T-helper 17 cell (primary cell): ENCODE results near the gene NTNG2. TPM values are rescaled to one million over a fixed set of nuclear protein-coding genes. Genes with fewer than 3 reads are reported as not detected.

Experiments
- ATAC-seq: fragments of 150-1000 bp; cut with Tn5 transposase; 2 replicates; pipeline ENCODE4 v1.10.0; 2021; ENCODE audit warnings: mild to moderate bottlenecking, moderate library complexity
- DNase-seq, 3 donors: peaks; one replicate each; pipeline versions ENCODE4 v3.0.0 to v3.0.0-alpha.2; 2020 to 2021
- H3K9me3 ChIP-seq: one replicate; pipeline ENCODE4 v1.7.0; 2013; ENCODE audit warnings: low read length, mild to moderate bottlenecking; ENCODE audit not compliant: control insufficient read depth, poor library complexity, severe bottlenecking
- H3K27ac Mint-ChIP-seq: one replicate; pipeline ENCODE4 v1.8.0; 2022; ENCODE audit warnings: mild to moderate bottlenecking, moderate library complexity, mixed read lengths
- H3K27me3 Mint-ChIP-seq: one replicate; pipeline ENCODE4 v1.8.0; 2022; ENCODE audit warnings: mixed read lengths
- H3K36me3 Mint-ChIP-seq: one replicate; pipeline ENCODE4 v1.8.0; 2022; ENCODE audit warnings: low read depth, mixed read lengths
- H3K4me1 Mint-ChIP-seq: one replicate; pipeline ENCODE4 v1.8.0; 2022; ENCODE audit warnings: mild to moderate bottlenecking, mixed read lengths
- H3K4me3 Mint-ChIP-seq: one replicate; pipeline ENCODE4 v1.8.0; 2022; ENCODE audit warnings: mild to moderate bottlenecking, moderate library complexity, mixed read lengths
- total RNA-seq, 4 donors: library from RNA in 2 of 4; stranded (reverse) in 2 of 4; gene quantifications; one replicate each; pipeline ENCODE4 v1.2.3 and lab custom pipeline; 2022 to 2026

NTNG2 gene
- total RNA-seq, 2 donors from 2014 or later = 3.3 to 3.6 TPM

DNA sequence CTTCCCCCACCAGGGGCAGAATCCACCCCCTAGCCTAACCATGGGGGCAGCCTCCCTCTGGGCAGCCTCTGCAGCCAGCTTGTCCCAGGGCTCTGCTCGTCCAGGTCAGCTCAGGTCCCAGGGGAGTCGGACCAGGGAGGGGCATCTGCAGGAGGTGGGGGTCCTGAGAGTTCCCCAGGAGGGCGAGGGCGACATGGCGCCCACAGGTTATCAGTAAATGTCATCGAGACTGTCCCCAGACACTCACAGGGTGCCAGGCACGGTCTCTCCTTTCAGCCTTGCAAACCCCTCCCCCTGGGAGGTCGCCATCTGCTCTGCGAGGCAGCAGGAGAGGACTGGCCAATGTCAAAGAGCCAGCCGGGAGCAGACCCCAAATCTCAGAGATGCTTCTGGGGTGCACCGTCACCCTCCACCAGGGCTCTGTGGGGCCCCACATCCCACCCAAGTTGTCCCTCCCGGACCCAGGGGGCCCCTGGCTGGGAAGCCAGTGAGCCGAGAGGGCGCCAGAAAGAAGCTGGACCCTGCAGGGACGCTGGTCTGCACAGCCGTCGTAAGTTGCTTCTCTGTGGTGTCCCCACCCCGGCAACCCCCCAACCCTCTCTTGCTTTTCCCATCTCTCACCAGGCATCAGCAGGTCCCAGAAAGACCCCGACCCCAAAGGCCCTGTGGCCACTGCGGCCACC is 69.3 kb downstream of the NTNG2 start:
- Mint-ChIP-seq H3K27me3 (peaks cover 27% of the 10 kb centered on the region), H3K4me3 (no peak overlapping the region), H3K27ac (no peak overlapping the region), H3K4me1 (peaks cover 2% of the 10 kb centered on the region), H3K36me3 (peaks cover 2% of the 10 kb centered on the region)
- no peaks in the 10 kb centered on the region for H3K9me3 ChIP-seq
- ATAC-seq = no peak
- no peak for DNase-seq

DNA sequence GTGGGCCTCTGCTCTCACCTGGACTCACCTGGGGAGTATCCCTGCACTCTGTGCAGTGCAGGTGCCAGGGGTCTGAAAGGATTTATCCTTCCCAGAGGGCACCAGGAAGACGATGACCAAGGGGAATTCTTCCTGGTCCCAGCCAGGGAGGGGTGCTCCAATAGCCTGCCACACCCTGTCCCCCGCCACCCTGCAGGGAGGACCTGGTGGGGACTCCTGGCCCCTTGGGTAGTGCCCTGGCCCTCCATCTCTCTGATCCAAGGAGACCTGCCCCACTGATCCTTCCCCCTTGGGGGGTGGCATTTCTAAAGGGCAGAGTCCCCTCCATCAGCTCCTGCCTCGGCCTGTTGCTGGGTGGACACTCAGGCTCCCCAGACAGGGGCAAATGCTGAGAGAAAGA is 70.7 kb downstream of the NTNG2 start:
- Mint-ChIP-seq H3K27ac (no peak overlapping the region), H3K36me3 (no peaks in the 10 kb centered on the region), H3K4me3 (no peak overlapping the region), H3K27me3 (peaks cover 23% of the 10 kb centered on the region), H3K4me1 (peaks cover 7% of the 10 kb centered on the region)
- DNase-seq (no peak), ATAC-seq (no peak)
- no peaks in the 10 kb centered on the region for H3K9me3 ChIP-seq

DNA sequence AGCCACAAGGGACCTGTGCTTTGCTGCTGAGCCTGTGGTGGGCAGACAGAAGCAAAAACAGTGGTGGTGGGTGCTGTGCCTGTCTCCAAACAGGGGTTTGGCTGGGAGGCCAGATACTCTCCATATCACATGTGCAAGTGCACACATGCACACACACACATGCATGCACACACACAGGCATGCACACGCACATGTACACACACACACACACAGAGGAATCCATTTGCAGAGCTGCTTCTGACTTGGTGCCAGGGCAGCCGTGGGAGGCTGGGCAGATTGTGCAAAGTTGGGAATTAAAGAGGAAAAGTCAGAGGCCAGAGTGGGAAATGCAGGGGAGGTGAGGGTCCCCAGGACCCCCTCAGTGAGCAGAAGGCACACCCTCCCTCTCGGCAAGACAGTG is 71.3 kb downstream of the NTNG2 start:
- H3K9me3 ChIP-seq = no peaks in the 10 kb centered on the region
- Mint-ChIP-seq H3K36me3 (no peaks in the 10 kb centered on the region), H3K4me3 (no peak overlapping the region), H3K4me1 (peaks cover 7% of the 10 kb centered on the region), H3K27ac (no peak overlapping the region), H3K27me3 (peaks cover 23% of the 10 kb centered on the region)
- ATAC-seq (no peak), DNase-seq (no peak)

DNA sequence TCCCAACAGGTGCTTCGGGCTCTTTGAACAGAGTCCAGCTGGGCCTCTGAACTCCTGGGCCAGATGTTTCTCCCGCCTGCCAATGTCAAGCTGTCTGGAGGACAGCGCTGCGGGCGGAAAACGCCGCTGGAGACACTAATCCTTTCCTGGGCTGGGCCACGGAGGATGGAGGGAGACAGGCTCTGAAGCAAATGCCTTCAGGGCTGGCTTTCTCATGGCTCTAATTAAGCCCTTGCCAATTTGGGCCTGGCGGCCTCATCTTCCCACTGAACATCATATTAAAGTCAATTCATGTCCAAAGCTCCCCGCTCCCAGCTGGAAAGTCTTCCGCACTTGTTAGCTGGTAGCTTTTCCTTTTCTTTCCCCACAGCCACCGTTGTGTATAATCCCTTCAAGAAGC is 72.7 kb downstream of the NTNG2 start:
- peaks cover 7% of the 10 kb centered on the region for H3K4me1 Mint-ChIP-seq
- peaks cover 14% of the 10 kb centered on the region for H3K27me3 Mint-ChIP-seq
- no peaks in the 10 kb centered on the region for H3K36me3 Mint-ChIP-seq

DNA sequence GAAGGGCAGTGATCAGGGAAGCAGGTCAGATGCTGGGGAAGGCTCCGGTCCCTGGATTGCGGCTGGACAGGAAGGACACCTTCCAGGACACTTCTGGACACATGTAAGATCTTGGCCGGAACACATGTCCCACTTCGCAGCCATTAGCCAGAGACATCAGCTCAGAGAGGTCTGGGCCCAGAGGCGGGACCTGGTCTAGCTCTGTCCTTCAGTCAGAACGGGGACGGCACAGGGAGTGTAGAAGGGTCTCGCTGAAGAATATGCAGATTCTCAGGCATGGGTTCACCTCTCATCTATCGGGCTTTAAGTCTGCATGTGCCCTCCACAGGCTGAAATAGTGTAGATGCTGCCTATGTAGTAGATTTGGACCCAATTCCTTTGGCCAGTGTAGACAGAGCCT is 73.3 kb downstream of the NTNG2 start:
- no peak overlapping the region for H3K4me3 Mint-ChIP-seq
- H3K9me3 ChIP-seq = no peaks in the 10 kb centered on the region
- no peaks in the 10 kb centered on the region for H3K36me3 Mint-ChIP-seq
- DNase-seq (no peak), ATAC-seq (no peak)
- H3K27ac Mint-ChIP-seq = no peak overlapping the region
- peaks cover 7% of the 10 kb centered on the region for H3K4me1 Mint-ChIP-seq
- peaks cover 10% of the 10 kb centered on the region for H3K27me3 Mint-ChIP-seq

More for the DNA sequence above, 72.7 kb downstream of the NTNG2 start:
- no peak overlapping the region for H3K27ac Mint-ChIP-seq
- no peak for ATAC-seq
- H3K9me3 ChIP-seq = no peaks in the 10 kb centered on the region
- no peak for DNase-seq
- H3K4me3 Mint-ChIP-seq = no peak overlapping the region

DNA sequence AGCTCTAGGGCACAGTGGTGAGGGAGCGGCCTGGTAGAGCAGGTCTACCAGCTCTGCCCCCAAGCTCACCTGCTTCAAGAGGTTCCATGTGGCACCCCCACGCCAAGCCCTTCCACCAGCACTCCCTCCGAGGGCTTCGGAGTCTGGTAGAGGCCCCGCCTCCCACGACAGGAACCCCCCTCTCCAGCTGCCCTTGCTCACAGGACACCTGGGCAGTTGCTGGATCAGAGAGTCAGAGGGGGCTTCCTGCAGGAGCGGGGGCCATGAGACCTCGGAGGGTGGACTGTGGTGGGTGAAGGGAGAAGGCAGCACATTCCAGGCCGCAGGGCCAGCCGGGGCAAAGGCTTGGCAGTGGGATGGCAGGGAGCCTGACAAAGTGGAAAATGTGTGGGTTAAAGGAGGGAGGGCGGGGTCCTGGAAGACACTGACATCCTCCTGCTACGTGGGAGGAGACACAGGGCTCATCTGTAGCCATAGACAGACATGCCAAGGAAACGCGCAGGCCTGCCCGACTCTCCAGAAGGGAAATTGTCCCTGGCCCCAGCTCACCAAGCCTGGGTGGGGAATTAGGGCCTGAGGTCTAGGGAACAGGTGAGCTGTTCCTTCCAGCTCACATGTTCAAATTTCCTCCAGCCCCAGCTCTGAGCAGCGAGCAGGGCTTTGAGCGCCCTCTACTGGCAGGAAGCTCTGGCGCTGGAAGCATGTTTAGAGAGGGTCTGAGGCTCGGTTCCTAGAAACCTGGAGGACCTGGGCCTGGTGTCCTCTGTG is 74.2 kb downstream of the NTNG2 start:
- ATAC-seq = no peak
- Mint-ChIP-seq H3K27me3 (peaks cover 10% of the 10 kb centered on the region), H3K27ac (peak overlapping the region; percentile 77), H3K4me1 (peaks cover 7% of the 10 kb centered on the region), H3K36me3 (no peaks in the 10 kb centered on the region), H3K4me3 (peak overlapping the region; percentile 9)
- no peaks in the 10 kb centered on the region for H3K9me3 ChIP-seq
- DNase-seq = peak; percentile 61 to 79 (median 65)

DNA sequence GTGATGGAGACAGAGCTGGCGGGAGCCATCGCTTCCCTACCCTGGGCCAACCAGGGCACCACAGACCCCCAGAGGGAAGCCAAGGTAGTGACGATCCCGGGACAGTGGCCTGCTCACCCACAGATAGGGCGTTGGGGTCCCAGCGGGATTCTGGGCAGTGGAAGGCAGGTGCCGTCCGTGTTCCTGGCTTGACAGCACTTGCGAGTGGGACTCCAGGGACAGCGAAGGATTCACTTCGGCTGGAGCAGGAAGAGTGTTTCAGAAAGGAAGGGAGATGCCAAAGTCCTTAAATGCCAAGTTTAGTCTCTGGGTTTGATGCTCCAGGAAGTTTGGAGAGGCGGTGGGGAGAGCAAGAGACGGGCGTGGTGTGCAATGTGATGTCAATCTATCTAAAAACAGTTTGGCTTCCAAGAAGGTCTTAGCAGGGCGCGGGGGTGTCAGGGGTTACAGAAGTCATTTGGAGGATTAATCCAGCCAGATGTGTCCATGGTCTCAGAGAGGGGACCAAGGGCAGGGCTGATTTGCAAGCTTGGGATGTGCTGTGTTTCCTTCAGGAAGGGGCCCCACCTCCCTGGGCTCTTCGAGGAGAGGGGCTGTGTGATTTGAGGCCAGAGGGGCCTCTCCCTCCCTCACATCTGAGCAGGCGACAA is 74.9 kb downstream of the NTNG2 start:
- H3K27me3 Mint-ChIP-seq = peaks cover 10% of the 10 kb centered on the region
- ATAC-seq = no peak
- H3K36me3 Mint-ChIP-seq = peaks cover 2% of the 10 kb centered on the region
- H3K27ac Mint-ChIP-seq = peak overlapping the region; percentile 77
- H3K9me3 ChIP-seq = no peaks in the 10 kb centered on the region
- H3K4me1 Mint-ChIP-seq = peaks cover 10% of the 10 kb centered on the region
- peak overlapping the region; percentile 9 for H3K4me3 Mint-ChIP-seq
- no peak for DNase-seq

DNA sequence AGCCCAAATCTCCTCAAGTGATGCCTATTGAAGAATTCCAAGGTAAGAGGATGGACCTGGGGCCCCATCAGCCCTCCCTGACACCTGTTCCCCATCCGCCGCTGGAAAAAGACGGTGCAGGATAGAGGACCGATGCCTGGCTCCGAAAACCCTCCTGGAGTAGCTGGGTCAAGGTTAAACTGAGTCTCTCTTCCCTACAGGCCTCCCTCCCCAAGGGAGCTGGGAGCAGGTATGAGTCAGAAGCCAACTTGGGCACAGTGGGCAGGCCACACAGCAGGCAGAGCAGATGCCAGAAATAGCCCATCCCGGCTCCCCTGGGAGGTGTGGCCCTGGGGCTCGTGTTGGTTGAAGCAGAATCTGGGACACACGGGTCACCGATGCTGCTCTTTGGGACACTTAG is 75.6 kb downstream of the NTNG2 start:
- ATAC-seq (no peak), DNase-seq (no peak)
- peaks cover 2% of the 10 kb centered on the region for H3K36me3 Mint-ChIP-seq
- H3K9me3 ChIP-seq = no peaks in the 10 kb centered on the region
- peaks cover 10% of the 10 kb centered on the region for H3K27me3 Mint-ChIP-seq
- H3K4me3 Mint-ChIP-seq = no peak overlapping the region
- no peak overlapping the region for H3K27ac Mint-ChIP-seq
- H3K4me1 Mint-ChIP-seq = peaks cover 14% of the 10 kb centered on the region

DNA sequence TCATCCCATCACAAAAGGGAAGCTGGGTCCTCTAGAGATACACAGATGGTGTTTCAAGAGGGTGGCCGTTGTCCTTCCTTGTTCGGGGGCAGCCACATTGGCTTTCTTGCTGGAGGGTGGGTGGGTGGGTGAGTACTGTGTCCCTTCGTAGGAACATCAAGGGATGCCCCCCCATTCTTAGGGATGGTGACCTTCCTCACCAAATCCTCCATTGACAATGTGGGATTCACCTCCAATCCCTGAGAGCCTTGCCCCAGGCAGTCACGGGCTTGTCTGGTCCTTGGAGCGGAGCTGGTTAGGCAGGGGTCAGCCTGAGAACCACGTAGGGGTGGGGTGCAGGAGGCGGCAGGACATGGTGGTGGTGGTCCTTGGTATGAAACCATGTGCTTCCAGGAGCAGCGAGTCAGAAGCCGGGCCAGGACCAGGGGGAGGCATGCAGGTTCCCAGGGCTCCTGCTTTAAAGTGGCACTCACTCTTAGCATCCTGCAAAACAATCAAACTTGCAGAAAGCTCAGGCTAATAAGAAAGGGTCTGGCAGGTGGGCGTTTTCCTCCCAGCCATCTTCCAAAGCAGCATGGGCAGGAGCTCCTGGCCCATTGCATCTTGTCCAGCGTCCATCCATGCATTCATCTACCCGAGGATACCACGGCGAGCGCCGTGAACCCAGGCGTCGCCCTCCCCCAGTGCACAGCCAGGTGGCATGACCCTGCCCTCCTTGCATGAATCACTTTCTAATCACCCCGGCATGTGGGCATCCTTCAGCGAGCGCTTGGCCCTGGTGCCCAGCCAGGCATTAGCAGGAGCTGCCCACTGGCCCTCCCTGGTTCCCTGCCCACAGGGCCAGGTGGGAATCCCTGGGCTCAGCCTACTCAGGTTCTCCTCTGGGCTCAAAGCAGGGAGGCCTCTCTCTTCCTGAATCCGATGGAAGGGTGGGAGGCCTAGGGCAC is 76.4 kb downstream of the NTNG2 start:
- H3K27ac Mint-ChIP-seq = no peak overlapping the region
- H3K9me3 ChIP-seq = no peaks in the 10 kb centered on the region
- H3K27me3 Mint-ChIP-seq = peaks cover 10% of the 10 kb centered on the region
- H3K36me3 Mint-ChIP-seq = peaks cover 2% of the 10 kb centered on the region
- DNase-seq (no peak), ATAC-seq (no peak)
- H3K4me3 Mint-ChIP-seq = no peak overlapping the region
- peaks cover 15% of the 10 kb centered on the region for H3K4me1 Mint-ChIP-seq

DNA sequence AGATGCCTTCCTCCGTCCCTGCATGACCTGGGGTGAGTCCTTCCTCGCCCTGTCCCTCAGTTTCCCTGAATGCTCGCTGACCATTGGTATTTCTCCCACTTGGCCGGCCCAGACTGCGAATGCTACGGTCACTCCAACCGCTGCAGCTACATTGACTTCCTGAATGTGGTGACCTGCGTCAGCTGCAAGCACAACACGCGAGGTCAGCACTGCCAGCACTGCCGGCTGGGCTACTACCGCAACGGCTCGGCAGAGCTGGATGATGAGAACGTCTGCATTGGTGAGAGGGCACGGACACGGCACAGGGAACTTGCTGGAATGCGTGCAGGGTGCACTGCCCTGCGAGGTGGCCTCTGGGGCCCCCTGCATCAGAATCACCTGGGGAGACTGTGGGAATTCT is 77.1 kb downstream of the NTNG2 start:
- Mint-ChIP-seq H3K27ac (no peak overlapping the region), H3K4me1 (peaks cover 17% of the 10 kb centered on the region), H3K4me3 (no peak overlapping the region), H3K36me3 (peaks cover 2% of the 10 kb centered on the region), H3K27me3 (peaks cover 10% of the 10 kb centered on the region)
- DNase-seq (no peak), ATAC-seq (no peak)
- no peaks in the 10 kb centered on the region for H3K9me3 ChIP-seq

DNA sequence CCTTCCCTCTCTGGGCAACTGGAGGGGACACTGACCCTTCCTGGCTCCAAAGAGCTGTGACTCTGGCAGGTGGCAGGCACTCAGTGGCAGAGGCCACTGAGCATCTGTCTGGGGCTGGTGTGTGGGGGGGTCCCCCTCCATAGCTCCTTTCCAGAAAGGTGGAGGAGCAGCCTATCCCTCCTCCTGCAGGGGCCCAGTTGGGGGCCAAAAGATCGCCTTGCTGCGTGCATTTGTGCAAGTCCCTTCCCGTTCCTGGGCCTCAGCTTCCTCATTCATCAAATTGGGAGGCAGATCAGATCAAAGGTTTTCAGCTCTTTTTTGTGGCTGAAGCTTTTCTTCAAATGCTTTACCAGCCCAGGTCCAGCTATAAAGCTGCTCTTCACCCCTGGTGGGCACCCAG is 77.7 kb downstream of the NTNG2 start:
- H3K27ac Mint-ChIP-seq = no peak overlapping the region
- H3K27me3 Mint-ChIP-seq = peaks cover 9% of the 10 kb centered on the region
- H3K4me3 Mint-ChIP-seq = no peak overlapping the region
- peaks cover 2% of the 10 kb centered on the region for H3K36me3 Mint-ChIP-seq
- DNase-seq = no peak
- H3K4me1 Mint-ChIP-seq = peaks cover 17% of the 10 kb centered on the region
- no peaks in the 10 kb centered on the region for H3K9me3 ChIP-seq
- ATAC-seq = no peak

DNA sequence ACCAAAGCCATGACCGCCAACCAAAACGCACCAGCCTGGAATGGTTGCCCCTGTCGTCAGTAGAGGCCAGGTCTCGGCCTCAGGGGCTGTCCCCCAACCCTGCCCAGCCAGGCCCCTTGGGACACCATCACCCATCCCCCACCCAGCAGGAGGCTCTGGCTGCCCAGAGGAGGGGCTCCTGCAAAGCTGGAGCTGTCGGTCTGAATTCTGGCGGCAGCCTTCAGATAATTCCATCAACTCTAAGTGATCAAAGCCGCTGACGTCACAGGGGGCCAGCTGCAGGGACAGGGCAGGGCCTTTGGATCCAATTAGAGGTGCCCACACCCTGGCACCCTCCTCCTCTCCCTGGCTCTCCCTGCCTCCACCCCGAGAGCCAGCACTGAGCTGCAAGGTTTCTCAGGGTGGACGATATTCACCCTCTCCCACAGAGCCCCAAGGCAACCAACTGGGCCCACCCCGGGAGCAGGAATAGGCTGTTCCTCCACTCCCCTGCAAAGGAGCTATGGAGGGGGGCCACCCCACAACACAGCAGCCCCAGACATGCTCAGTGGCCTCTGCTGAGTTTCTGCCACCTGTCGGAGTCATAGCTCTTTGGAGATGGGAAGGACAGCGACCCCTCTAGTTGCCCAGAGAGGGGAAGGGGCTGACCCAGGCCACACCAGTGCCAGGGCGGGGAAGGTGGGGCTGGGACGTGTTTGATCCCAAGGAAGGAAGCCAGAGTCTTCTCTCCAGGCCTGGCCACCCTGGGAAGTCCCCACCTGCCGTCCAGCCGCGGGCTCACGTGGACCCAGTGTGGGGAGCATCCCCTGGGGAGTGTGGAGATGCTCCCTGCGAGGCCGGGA is 78.4 kb downstream of the NTNG2 start:
- H3K27me3 Mint-ChIP-seq = peaks cover 5% of the 10 kb centered on the region
- peak overlapping the region; percentile 97 for H3K4me3 Mint-ChIP-seq
- peak overlapping the region; percentile 3 for H3K27ac Mint-ChIP-seq
- no peak for DNase-seq
- ATAC-seq = no peak
- H3K9me3 ChIP-seq = no peaks in the 10 kb centered on the region
- peaks cover 2% of the 10 kb centered on the region for H3K36me3 Mint-ChIP-seq
- peaks cover 17% of the 10 kb centered on the region for H3K4me1 Mint-ChIP-seq
